Measurements from ENCODE around the gene SPEN.

DNA sequence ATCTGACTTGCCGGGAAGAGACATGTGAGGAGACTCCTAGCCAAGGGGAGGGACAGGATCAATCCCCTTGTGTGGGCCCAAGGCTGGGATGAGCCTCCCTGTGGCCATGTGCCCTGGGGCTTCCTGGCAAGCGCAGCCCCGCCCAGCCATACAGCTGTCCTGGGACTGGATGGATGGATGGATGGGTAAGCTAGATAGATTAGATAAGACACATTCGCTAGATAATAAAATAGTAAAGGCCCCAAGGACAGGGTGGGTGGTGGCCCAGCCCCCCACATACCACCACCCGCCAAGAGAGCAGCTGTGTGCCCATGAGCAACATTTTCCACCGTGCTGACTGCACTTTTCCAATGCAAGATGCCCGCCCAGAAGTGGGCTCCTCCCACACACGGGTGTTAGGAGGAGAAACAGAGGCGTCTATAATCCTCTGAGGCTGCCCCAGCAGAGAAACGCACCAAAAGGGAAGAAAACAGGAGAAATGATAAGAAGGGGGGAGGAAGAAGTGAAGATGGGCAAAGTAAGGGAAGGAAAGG lies 103.3 kb downstream of the SPEN start:
- TF ChIP-seq, protein P1, sequence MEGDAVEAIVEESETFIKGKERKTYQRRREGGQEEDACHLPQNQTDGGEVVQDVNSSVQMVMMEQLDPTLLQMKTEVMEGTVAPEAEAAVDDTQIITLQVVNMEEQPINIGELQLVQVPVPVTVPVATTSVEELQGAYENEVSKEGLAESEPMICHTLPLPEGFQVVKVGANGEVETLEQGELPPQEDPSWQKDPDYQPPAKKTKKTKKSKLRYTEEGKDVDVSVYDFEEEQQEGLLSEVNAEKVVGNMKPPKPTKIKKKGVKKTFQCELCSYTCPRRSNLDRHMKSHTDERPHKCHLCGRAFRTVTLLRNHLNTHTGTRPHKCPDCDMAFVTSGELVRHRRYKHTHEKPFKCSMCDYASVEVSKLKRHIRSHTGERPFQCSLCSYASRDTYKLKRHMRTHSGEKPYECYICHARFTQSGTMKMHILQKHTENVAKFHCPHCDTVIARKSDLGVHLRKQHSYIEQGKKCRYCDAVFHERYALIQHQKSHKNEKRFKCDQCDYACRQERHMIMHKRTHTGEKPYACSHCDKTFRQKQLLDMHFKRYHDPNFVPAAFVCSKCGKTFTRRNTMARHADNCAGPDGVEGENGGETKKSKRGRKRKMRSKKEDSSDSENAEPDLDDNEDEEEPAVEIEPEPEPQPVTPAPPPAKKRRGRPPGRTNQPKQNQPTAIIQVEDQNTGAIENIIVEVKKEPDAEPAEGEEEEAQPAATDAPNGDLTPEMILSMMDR (IDR thresholded peaks at IDR 0.05; ENCODE audit: borderline replicate concordance, extremely low read depth, low read length, poor library complexity, severe bottlenecking): no peak
- TF ChIP-seq EZH2 (IDR thresholded peaks at IDR 0.05; ENCODE audit: borderline replicate concordance, low read depth, low read length, severe bottlenecking): no peak
